ACC112 (cell line): ENCODE results near the gene WDR49.

ENCODE experiments used
- H2AFZ ChIP-seq: fragments of 200-600 bp; sonication (generic); one replicate; pipeline ENCODE4 v1.6.0; 2017; ENCODE audit warnings: antibody characterized with exemption, low read length; ENCODE audit not compliant: unreplicated experiment
- H3K27ac ChIP-seq: fragments of 200-600 bp; sonication (generic); 2 replicates; pipeline ENCODE4 v1.5.1; 2014; ENCODE audit warnings: low read depth, mild to moderate bottlenecking, antibody characterized with exemption, low read length, moderate library complexity
- H3K27me3 ChIP-seq: fragments of 200-600 bp; sonication (generic); 2 replicates; pipeline ENCODE4 v1.6.1; 2014; ENCODE audit warnings: mild to moderate bottlenecking, antibody characterized with exemption, low read length, moderate library complexity, mixed read lengths; ENCODE audit not compliant: insufficient read depth
- H3K36me3 ChIP-seq: fragments of 200-600 bp; sonication (generic); 2 replicates; pipeline ENCODE4 v1.6.1; 2016; ENCODE audit warnings: mild to moderate bottlenecking, antibody characterized with exemption, low read length, moderate library complexity, mixed read lengths; ENCODE audit not compliant: insufficient read depth
- H3K4me1 ChIP-seq: fragments of 200-600 bp; sonication (generic); one replicate; pipeline ENCODE4 v1.6.1; 2016; ENCODE audit warnings: low read length, mixed read lengths; ENCODE audit not compliant: insufficient read depth, unreplicated experiment, control insufficient read depth
- H3K4me3 ChIP-seq: fragments of 200-600 bp; sonication (generic); 2 replicates; pipeline ENCODE4 v1.5.1; 2014; ENCODE audit warnings: mild to moderate bottlenecking, low read depth, low read length
- H3K79me2 ChIP-seq: fragments of 200-600 bp; sonication (generic); one replicate; pipeline ENCODE4 v1.6.0; 2016; ENCODE audit warnings: low read length; ENCODE audit not compliant: control insufficient read depth, unreplicated experiment, insufficient read depth

Gene WDR49

GRCh38 chr3:167668651-167669050, 14.9 kb upstream of the WDR49 start:
- peaks cover 4% of the 10 kb centered on the region; the same call in 1 of the 2 replicates for H3K36me3 ChIP-seq

DNA sequence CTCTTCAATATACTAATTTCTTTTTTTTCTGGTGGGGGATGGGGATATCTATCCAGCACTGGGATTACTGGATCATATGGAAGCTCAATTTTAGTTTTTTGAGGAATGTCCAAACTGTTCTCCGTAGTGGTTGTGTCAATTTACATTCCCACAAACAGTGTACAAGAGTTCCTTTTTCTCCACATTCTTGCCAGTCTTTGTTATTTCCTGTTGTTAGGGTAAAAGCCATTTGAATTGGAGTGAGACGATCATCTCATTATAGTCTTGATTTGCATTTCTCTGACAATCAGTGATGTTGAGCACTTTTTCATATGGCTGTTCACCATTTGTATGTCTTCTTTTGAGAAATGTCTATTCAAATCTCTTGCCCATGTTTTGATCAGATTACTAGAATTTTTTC, 12.8 kb upstream of the WDR49 start:
- Histone ChIP-seq H3K36me3 (no peaks in the 10 kb centered on the region), H3K27me3 (no peaks in the 10 kb centered on the region), H2AFZ (no peak overlapping the region), H3K79me2 (no peaks in the 10 kb centered on the region), H3K4me3 (no peak overlapping the region), H3K27ac (no peak overlapping the region), H3K4me1 (no peaks in the 10 kb centered on the region)

More at GRCh38 chr3:167668651-167669050, 14.9 kb upstream of the WDR49 start:
- Histone ChIP-seq H3K4me1 (no peaks in the 10 kb centered on the region), H3K27ac (no peak overlapping the region), H3K27me3 (no peaks in the 10 kb centered on the region), H3K79me2 (no peaks in the 10 kb centered on the region), H3K4me3 (no peak overlapping the region), H2AFZ (no peak overlapping the region)

- H3K4me3 ChIP-seq, result no peak overlapping the region
Observed at GRCh38 chr3:167662919-167663400, 9.2 kb upstream of the WDR49 start.

GRCh38 chr3:167657684-167658225, 4.0 kb upstream of the WDR49 start:
- Histone ChIP-seq H3K27me3 (no peaks in the 10 kb centered on the region), H2AFZ (no peak overlapping the region), H3K27ac (no peak overlapping the region), H3K36me3 (no peaks in the 10 kb centered on the region), H3K4me1 (no peaks in the 10 kb centered on the region), H3K79me2 (no peaks in the 10 kb centered on the region), H3K4me3 (no peak overlapping the region)

More at GRCh38 chr3:167662919-167663400, 9.2 kb upstream of the WDR49 start:
- Histone ChIP-seq H3K79me2 (no peaks in the 10 kb centered on the region), H3K4me1 (no peaks in the 10 kb centered on the region), H2AFZ (no peak overlapping the region), H3K27me3 (no peaks in the 10 kb centered on the region), H3K36me3 (no peaks in the 10 kb centered on the region), H3K27ac (no peak overlapping the region)

GRCh38 chr3:167656821-167657220, 3.1 kb upstream of the WDR49 start:
- Histone ChIP-seq H3K4me1 (no peaks in the 10 kb centered on the region), H3K4me3 (no peak overlapping the region), H3K27me3 (no peaks in the 10 kb centered on the region), H2AFZ (no peak overlapping the region), H3K27ac (no peak overlapping the region), H3K36me3 (no peaks in the 10 kb centered on the region), H3K79me2 (no peaks in the 10 kb centered on the region)

- H2AFZ ChIP-seq, result no peak overlapping the region
- H3K27me3 ChIP-seq, result no peaks in the 10 kb centered on the region
- H3K27ac ChIP-seq, result no peak overlapping the region
- no peaks in the 10 kb centered on the region for H3K36me3 ChIP-seq
- peak overlapping the region; percentile 40; the same call in 1 of the 2 replicates for H3K4me3 ChIP-seq
- H3K4me1 ChIP-seq, result no peaks in the 10 kb centered on the region
- no peaks in the 10 kb centered on the region for H3K79me2 ChIP-seq
Observed at GRCh38 chr3:167653155-167653554, 587 bp downstream of the WDR49 start.

DNA sequence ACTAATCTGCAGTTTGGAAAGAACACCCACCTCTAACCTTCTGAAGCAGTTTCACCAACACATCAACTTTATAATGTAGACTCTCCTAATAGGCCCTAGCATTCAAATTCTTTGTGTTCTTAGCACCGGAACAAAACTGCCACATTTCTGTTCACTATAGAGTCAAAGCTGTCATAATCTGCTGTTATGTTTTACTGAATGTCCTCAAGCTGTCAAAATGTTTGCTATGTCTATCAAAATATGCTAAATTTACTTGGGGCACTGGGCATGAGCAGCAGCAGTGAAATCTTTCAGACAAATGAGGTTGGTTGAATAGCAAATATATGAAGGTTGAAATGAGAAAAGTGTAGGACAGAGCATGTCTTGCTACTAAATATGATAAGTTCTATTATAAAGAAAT, 1.9 kb downstream of the WDR49 start:
- Histone ChIP-seq H3K36me3 (no peaks in the 10 kb centered on the region), H3K4me3 (no peak overlapping the region), H3K4me1 (no peaks in the 10 kb centered on the region), H2AFZ (no peak overlapping the region), H3K27me3 (peaks cover 7% of the 10 kb centered on the region; the same call in 1 of the 2 replicates), H3K79me2 (no peaks in the 10 kb centered on the region), H3K27ac (no peak overlapping the region)

- Histone ChIP-seq H3K4me3 (no peak overlapping the region), H3K27me3 (peaks cover 7% of the 10 kb centered on the region; the same call in 1 of the 2 replicates), H3K27ac (no peak overlapping the region), H3K4me1 (no peaks in the 10 kb centered on the region), H2AFZ (no peak overlapping the region), H3K36me3 (no peaks in the 10 kb centered on the region), H3K79me2 (no peaks in the 10 kb centered on the region)
Observed at GRCh38 chr3:167650459-167650858, 3.3 kb downstream of the WDR49 start.

GRCh38 chr3:167649746-167650145, 4.0 kb downstream of the WDR49 start:
- H3K27me3 ChIP-seq, result peaks cover 7% of the 10 kb centered on the region; the same call in 1 of the 2 replicates
- H2AFZ ChIP-seq, result no peak overlapping the region
- H3K4me3 ChIP-seq, result no peak overlapping the region
- H3K79me2 ChIP-seq, result no peaks in the 10 kb centered on the region
- no peaks in the 10 kb centered on the region for H3K36me3 ChIP-seq
- H3K27ac ChIP-seq, result no peak overlapping the region
- H3K4me1 ChIP-seq, result no peaks in the 10 kb centered on the region

DNA sequence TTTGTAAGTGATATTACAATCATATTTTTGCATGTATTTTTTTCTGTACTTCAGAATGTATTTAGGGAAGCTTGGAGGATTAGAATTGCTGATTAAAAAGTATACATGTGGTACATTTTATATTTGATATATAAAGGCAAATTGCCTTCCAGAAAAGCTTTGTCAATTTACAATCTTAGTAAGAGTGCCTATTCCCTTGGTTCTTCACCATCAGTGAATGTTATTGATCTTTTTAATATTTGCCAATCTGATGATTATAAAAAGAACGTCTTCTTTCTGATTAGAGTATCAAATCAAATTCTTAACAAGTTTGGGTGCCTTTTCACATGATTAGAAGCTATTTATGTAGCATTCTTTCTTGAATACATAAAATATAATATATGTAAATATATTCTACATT, 9.1 kb downstream of the WDR49 start:
- Histone ChIP-seq H3K4me3 (no peak overlapping the region), H3K79me2 (no peaks in the 10 kb centered on the region), H3K36me3 (no peaks in the 10 kb centered on the region), H2AFZ (no peak overlapping the region), H3K4me1 (no peaks in the 10 kb centered on the region), H3K27me3 (peaks cover 19% of the 10 kb centered on the region; the same call in 1 of the 2 replicates), H3K27ac (no peak overlapping the region)

DNA sequence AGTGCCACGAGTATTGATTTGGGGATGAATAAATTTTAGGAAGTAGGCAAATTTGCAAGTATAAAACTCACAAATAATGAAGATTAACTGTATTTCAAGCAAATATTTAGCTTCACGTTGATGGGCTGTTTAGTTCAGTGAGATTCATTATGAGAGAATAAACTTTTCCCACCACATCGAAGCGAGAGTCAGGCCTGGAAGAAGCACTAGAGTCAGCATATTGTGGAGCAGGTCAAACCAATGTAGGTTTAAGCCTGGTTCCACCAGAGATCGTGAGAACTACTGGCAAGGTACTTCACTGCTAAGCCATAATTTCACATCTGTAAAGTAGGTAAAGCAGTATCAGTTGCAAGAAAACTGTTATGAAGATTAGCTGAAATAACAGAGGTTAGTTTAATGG, 22.3 kb downstream of the WDR49 start:
- Histone ChIP-seq H3K36me3 (no peaks in the 10 kb centered on the region), H3K27me3 (no peaks in the 10 kb centered on the region; the same call in none of the 2 replicates), H3K4me3 (no peak overlapping the region), H3K79me2 (no peaks in the 10 kb centered on the region), H3K27ac (no peak overlapping the region), H3K4me1 (no peaks in the 10 kb centered on the region), H2AFZ (no peak overlapping the region)
